BLaER1 (cell line): ENCODE results near the gene LNX1.

Source experiments
- H3K27ac ChIP-seq: shearing (Covaris generic); formaldehyde crosslinking; 2 replicates; pipeline ENCODE4 v1.8.1; 2022
- H3K27me3 ChIP-seq: shearing (Covaris generic); formaldehyde crosslinking; 2 replicates; pipeline ENCODE4 v1.8.1; 2022
- H3K36me3 ChIP-seq: shearing (Covaris generic); formaldehyde crosslinking; 2 replicates; pipeline ENCODE4 v1.8.1; 2022
- H3K4me1 ChIP-seq: shearing (Covaris generic); formaldehyde crosslinking; 2 replicates; pipeline ENCODE4 v1.8.1; 2022
- H3K4me2 ChIP-seq: shearing (Covaris generic); formaldehyde crosslinking; 2 replicates; pipeline ENCODE4 v1.8.1; 2022
- H3K4me3 ChIP-seq: shearing (Covaris generic); formaldehyde crosslinking; 2 replicates; pipeline ENCODE4 v1.8.1; 2022
- H3K9ac ChIP-seq: shearing (Covaris generic); formaldehyde crosslinking; 2 replicates; pipeline ENCODE4 v1.8.1; 2022
- H3K9me3 ChIP-seq: shearing (Covaris generic); formaldehyde crosslinking; 2 replicates; pipeline ENCODE4 v1.8.1; 2022
- H4K20me1 ChIP-seq: shearing (Covaris generic); formaldehyde crosslinking; 2 replicates; pipeline ENCODE4 v1.8.1; 2022
- Cebpa-rat ChIP-seq: shearing (Covaris generic); IDR thresholded peaks from 2 replicates; pipeline ENCODE4 v1.8.1; 2022

LNX1 gene

DNA sequence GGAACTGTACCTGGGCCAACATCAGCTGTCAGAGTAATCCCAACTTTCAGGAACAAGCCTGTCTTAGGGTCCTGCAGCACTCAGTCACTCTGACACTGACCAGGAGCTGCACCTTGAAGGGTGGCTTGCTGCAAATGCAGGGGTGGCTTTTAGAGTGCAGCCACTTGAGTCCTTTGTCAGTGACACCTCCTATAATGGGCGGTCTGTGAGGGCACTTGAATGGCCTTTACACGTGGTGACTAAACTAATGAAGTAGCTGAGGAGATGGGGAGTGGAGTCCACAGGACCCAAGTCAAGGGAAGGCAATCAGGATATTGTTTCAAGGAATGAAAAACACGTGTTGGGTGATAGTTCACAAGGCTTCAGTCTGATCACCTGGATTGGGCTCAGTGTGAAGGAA lies 11.1 kb upstream of the LNX1 start:
- no peaks in the 10 kb centered on the region for H4K20me1 ChIP-seq
- TF ChIP-seq Cebpa-rat, result no peak
- H3K27me3 ChIP-seq, result no peaks in the 10 kb centered on the region
- peak overlapping the region; percentile 52 for H3K4me2 ChIP-seq
- peaks cover 28% of the 10 kb centered on the region for H3K4me1 ChIP-seq
- H3K4me3 ChIP-seq, result no peak overlapping the region
- no peaks in the 10 kb centered on the region for H3K9me3 ChIP-seq
- no peaks in the 10 kb centered on the region for H3K36me3 ChIP-seq
- 0 out of 2 replicates have a peak overlapping the region, but pooled peaks have one; percentile 4 for H3K27ac ChIP-seq
- no peak overlapping the region for H3K9ac ChIP-seq

- Histone ChIP-seq H3K4me3 (no peak overlapping the region), H3K4me2 (peak overlapping the region; percentile 60), H3K4me1 (peaks cover 28% of the 10 kb centered on the region), H3K27ac (peak overlapping the region; percentile 50; the same call in 1 of the 2 replicates), H3K9ac (no peak overlapping the region), H3K9me3 (no peaks in the 10 kb centered on the region), H3K27me3 (no peaks in the 10 kb centered on the region), H4K20me1 (no peaks in the 10 kb centered on the region), H3K36me3 (no peaks in the 10 kb centered on the region)
- no peak for TF ChIP-seq Cebpa-rat
These were observed 10.0 kb upstream of the LNX1 start for GRCh38 chr4:53601251-53601764.

GRCh38 chr4:53599632-53600031 lies 8.3 kb upstream of the LNX1 start:
- TF ChIP-seq Cebpa-rat, result no peak
- no peaks in the 10 kb centered on the region for H3K36me3 ChIP-seq
- no peak overlapping the region for H3K4me2 ChIP-seq
- H3K4me1 ChIP-seq, result peaks cover 28% of the 10 kb centered on the region
- H3K9me3 ChIP-seq, result no peaks in the 10 kb centered on the region
- H3K27me3 ChIP-seq, result no peaks in the 10 kb centered on the region
- H3K9ac ChIP-seq, result no peak overlapping the region
- no peaks in the 10 kb centered on the region for H4K20me1 ChIP-seq
- no peak overlapping the region for H3K4me3 ChIP-seq
- no peak overlapping the region for H3K27ac ChIP-seq

DNA sequence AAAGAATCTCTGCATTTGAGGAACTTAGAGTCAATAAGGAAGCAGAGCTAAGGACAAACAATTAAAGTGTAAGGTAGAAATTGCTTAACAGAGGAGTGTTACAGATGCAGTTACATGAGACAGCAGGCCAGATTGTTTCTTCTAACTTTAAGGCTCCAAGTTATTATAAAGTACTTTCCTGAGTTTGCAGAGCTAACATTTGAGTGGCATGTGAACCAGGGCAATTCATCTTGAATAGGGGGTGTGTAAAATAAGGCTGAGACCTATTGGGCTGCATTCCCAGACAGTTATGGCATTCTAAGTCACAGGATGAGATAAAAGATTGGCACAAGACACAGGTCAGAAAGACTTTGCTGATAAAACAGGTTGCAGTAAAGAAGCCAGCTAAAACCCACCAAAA lies 7.6 kb upstream of the LNX1 start:
- Histone ChIP-seq H3K27me3 (no peaks in the 10 kb centered on the region), H4K20me1 (no peaks in the 10 kb centered on the region), H3K4me1 (peaks cover 28% of the 10 kb centered on the region), H3K9ac (no peak overlapping the region), H3K9me3 (no peaks in the 10 kb centered on the region), H3K4me3 (no peak overlapping the region), H3K36me3 (no peaks in the 10 kb centered on the region), H3K4me2 (no peak overlapping the region), H3K27ac (no peak overlapping the region)
- TF ChIP-seq Cebpa-rat, result no peak

DNA sequence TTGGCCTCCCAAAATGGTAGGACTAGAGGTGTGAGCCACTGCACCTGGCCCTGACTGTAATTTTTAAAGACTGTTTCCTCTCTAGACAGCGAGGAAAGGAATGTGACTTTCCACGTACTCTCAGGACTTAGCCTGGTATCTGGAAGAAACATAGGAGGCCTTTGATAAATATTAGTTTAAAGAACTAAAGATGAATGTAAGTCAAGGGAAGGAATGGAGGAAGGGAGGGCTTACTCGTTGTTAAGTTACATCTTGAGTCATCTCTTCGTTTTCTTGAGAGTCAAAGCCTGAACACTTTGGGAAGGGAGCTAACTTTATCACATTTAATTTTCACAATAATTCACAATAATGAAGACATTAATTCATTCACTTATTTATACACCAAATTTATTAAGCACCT lies 7.2 kb upstream of the LNX1 start:
- H3K9me3 ChIP-seq, result no peaks in the 10 kb centered on the region
- no peaks in the 10 kb centered on the region for H3K36me3 ChIP-seq
- no peak overlapping the region for H3K27ac ChIP-seq
- H3K4me2 ChIP-seq, result no peak overlapping the region
- H3K4me1 ChIP-seq, result peaks cover 28% of the 10 kb centered on the region
- no peak overlapping the region for H3K4me3 ChIP-seq
- H4K20me1 ChIP-seq, result no peaks in the 10 kb centered on the region
- no peaks in the 10 kb centered on the region for H3K27me3 ChIP-seq
- H3K9ac ChIP-seq, result no peak overlapping the region
- no peak for TF ChIP-seq Cebpa-rat

DNA sequence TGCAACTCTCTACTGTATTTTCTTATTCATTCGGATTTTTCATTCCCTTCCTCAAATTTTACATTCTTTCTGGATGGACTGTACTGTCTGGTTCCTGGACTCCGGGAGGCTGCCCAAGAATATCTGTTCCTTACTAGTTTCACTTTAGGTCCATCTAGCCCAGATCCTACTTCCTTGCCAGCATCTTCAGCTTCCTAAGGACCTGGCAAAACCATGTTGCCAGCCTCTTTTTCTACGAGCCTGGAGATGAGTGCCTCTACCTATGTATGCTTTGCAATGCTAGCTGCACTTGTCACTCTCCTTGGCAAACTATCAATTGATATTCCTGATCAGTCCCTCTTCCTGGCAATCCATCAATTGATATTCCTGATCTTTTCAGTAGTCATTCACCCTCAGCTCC lies 5.6 kb upstream of the LNX1 start:
- H3K4me3 ChIP-seq, result no peak overlapping the region
- H3K36me3 ChIP-seq, result no peaks in the 10 kb centered on the region

GRCh38 chr4:53595834-53596233 lies 4.5 kb upstream of the LNX1 start:
- no peak overlapping the region for H3K9ac ChIP-seq
- no peak overlapping the region for H3K4me3 ChIP-seq
- no peak for TF ChIP-seq Cebpa-rat
- peaks cover 19% of the 10 kb centered on the region for H3K4me1 ChIP-seq
- no peaks in the 10 kb centered on the region for H3K36me3 ChIP-seq
- H3K4me2 ChIP-seq, result no peak overlapping the region
- no peak overlapping the region for H3K27ac ChIP-seq
- no peaks in the 10 kb centered on the region for H3K27me3 ChIP-seq
- no peaks in the 10 kb centered on the region for H3K9me3 ChIP-seq
- no peaks in the 10 kb centered on the region for H4K20me1 ChIP-seq

More for the DNA sequence above, 5.6 kb upstream of the LNX1 start:
- Histone ChIP-seq H3K9me3 (no peaks in the 10 kb centered on the region), H3K4me1 (peaks cover 18% of the 10 kb centered on the region), H3K27me3 (no peaks in the 10 kb centered on the region), H3K4me2 (no peak overlapping the region), H3K27ac (no peak overlapping the region), H4K20me1 (no peaks in the 10 kb centered on the region), H3K9ac (no peak overlapping the region)
- no peak for TF ChIP-seq Cebpa-rat

GRCh38 chr4:53595204-53595603 lies 3.9 kb upstream of the LNX1 start:
- H3K4me1 ChIP-seq, result peaks cover 20% of the 10 kb centered on the region
- no peak overlapping the region for H3K4me3 ChIP-seq
- no peak overlapping the region for H3K4me2 ChIP-seq
- TF ChIP-seq Cebpa-rat, result no peak
- H4K20me1 ChIP-seq, result no peaks in the 10 kb centered on the region
- H3K36me3 ChIP-seq, result no peaks in the 10 kb centered on the region
- no peaks in the 10 kb centered on the region for H3K9me3 ChIP-seq
- H3K9ac ChIP-seq, result no peak overlapping the region
- H3K27me3 ChIP-seq, result no peaks in the 10 kb centered on the region
- no peak overlapping the region for H3K27ac ChIP-seq

- Histone ChIP-seq H3K36me3 (no peaks in the 10 kb centered on the region), H3K27me3 (no peaks in the 10 kb centered on the region), H3K27ac (no peak overlapping the region), H4K20me1 (no peaks in the 10 kb centered on the region), H3K4me3 (no peak overlapping the region), H3K9ac (no peak overlapping the region), H3K9me3 (no peaks in the 10 kb centered on the region), H3K4me2 (no peak overlapping the region), H3K4me1 (peaks cover 13% of the 10 kb centered on the region)
- TF ChIP-seq Cebpa-rat, result no peak
These were observed 2.5 kb upstream of the LNX1 start for GRCh38 chr4:53593765-53594164.

DNA sequence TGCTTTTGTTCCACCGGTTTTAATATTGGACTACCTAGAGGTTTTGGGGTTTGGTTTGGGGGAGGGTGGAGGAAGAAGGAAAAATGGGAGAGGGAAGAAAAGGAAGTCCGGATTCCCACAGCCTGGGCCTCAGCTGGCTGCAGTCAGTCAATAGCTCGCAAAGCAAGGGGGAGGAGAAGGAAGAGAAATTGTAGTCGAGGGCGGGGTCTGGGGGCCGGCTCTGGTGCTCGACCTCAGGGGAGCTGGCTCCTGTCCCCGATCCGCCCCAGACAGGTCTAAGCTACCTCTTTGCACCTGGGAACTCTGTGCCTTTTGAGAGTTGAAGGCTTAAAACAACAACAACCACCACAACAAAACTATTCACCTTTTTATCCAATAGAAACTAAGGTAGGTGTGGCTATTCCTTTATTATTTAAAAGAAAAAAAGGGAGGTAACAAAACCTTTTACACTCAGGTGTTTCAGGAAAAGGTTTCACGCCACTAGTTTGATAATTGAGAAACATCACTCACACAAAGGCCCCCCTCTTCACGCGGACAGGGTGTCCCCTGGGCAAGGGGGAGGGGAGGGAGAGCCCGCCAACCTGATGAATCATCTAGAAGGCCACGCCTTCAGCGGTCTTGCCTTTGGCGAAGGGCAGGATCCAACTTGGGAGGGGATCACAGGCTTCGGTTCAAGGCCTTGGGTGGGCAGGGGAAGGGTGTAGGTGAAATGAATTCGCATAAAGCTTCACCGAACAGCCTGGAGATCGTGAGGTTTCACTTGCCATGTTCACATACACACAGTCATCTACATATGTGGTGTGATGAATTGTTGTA lies 1.6 kb upstream of the LNX1 start:
- Histone ChIP-seq H3K4me2 (no peak overlapping the region), H3K9ac (no peak overlapping the region), H3K27ac (no peak overlapping the region), H3K9me3 (no peaks in the 10 kb centered on the region), H3K4me3 (no peak overlapping the region), H3K36me3 (no peaks in the 10 kb centered on the region), H4K20me1 (no peaks in the 10 kb centered on the region), H3K4me1 (peaks cover 13% of the 10 kb centered on the region), H3K27me3 (no peaks in the 10 kb centered on the region)
- TF ChIP-seq Cebpa-rat, result no peak
